GM23338 (cell line): ENCODE data around the gene SLC8B1. TPM values are rescaled to one million over a fixed set of nuclear protein-coding genes. Genes with fewer than 3 reads are reported as not detected.

Experiments used
- ATAC-seq: fragments of 200-7000 bp; cut with Tn5 transposase; 3 replicates; pipeline ENCODE4 v1.9.1; 2020
- DNase-seq: peaks from one replicate; pipeline ENCODE4 v3.0.0-alpha.2; 2015; ENCODE audit warnings: low spot score
- H2AFZ ChIP-seq: fragments of 200-600 bp; sonication (generic); 2 replicates; pipeline ENCODE4 v1.8.0; 2016; ENCODE audit warnings: antibody characterized with exemption, mild to moderate bottlenecking, moderate library complexity
- H3F3A ChIP-seq: fragments of 200-600 bp; sonication (generic); replicated peaks from 2 replicates; pipeline ENCODE4 v1.8.0; 2017; ENCODE audit warnings: antibody characterized with exemption, mixed run types, low read depth
- H3K27ac ChIP-seq: fragments of 200-600 bp; sonication (generic); 2 replicates; pipeline ENCODE4 v1.6.1; 2016; ENCODE audit warnings: low read depth
- H3K27me3 ChIP-seq: fragments of 200-600 bp; sonication (generic); 2 replicates; pipeline ENCODE4 v1.8.0; 2016; ENCODE audit warnings: mild to moderate bottlenecking, mixed run types, moderate library complexity; ENCODE audit not compliant: insufficient read depth
- H3K36me3 ChIP-seq: fragments of 200-600 bp; sonication (generic); 2 replicates; pipeline ENCODE4 v1.8.0; 2016; ENCODE audit warnings: mild to moderate bottlenecking; ENCODE audit not compliant: insufficient read depth
- H3K4me1 ChIP-seq: fragments of 200-600 bp; sonication (generic); 2 replicates; pipeline ENCODE4 v1.8.0; 2016; ENCODE audit warnings: mild to moderate bottlenecking, moderate library complexity; ENCODE audit not compliant: insufficient read depth
- H3K4me2 ChIP-seq: fragments of 200-600 bp; sonication (generic); 2 replicates; pipeline ENCODE4 v1.7.1; 2017; ENCODE audit warnings: mixed run types
- H3K4me3 ChIP-seq: fragments of 200-600 bp; sonication (generic); 2 replicates; pipeline ENCODE4 v1.6.1; 2016; ENCODE audit warnings: mixed run types
- H3K79me2 ChIP-seq: fragments of 200-600 bp; sonication (generic); replicated peaks from 2 replicates; pipeline ENCODE4 v1.8.0; 2017; ENCODE audit warnings: mild to moderate bottlenecking; ENCODE audit not compliant: insufficient read depth
- H3K9me2 ChIP-seq: fragments of 200-600 bp; sonication (generic); 2 replicates; pipeline ENCODE4 v1.8.0; 2017; ENCODE audit not compliant: insufficient read depth
- H4K20me1 ChIP-seq: fragments of 200-600 bp; sonication (generic); replicated peaks from 2 replicates; pipeline ENCODE4 v1.8.0; 2017; ENCODE audit warnings: mild to moderate bottlenecking; ENCODE audit not compliant: insufficient read depth
- H3K27ac Mint-ChIP-seq: 2 replicates; pipeline ENCODE4 v1.8.0; 2020; ENCODE audit warnings: inconsistent platforms, mild to moderate bottlenecking, moderate library complexity, mixed read lengths
- H3K27me3 Mint-ChIP-seq: 3 replicates; pipeline ENCODE4 v1.8.0; 2022; ENCODE audit warnings: low read depth, mild to moderate bottlenecking, moderate library complexity, mixed read lengths, inconsistent platforms; ENCODE audit not compliant: insufficient read depth, poor library complexity
- H3K36me3 Mint-ChIP-seq: 3 replicates; pipeline ENCODE4 v1.8.0; 2021; ENCODE audit warnings: low read depth, mild to moderate bottlenecking, inconsistent platforms, moderate library complexity, mixed read lengths
- H3K4me1 Mint-ChIP-seq: 3 replicates; pipeline ENCODE4 v1.8.0; 2020; ENCODE audit warnings: mild to moderate bottlenecking, inconsistent platforms, mixed read lengths
- H3K4me3 Mint-ChIP-seq: 3 replicates; pipeline ENCODE4 v1.8.0; 2021; ENCODE audit warnings: moderate library complexity, mild to moderate bottlenecking, inconsistent platforms, mixed read lengths
- H3K9me3 Mint-ChIP-seq: 3 replicates; pipeline ENCODE4 v1.8.0; 2020; ENCODE audit warnings: moderate library complexity, mild to moderate bottlenecking, inconsistent platforms, mixed read lengths
- CREB1 ChIP-seq: fragments of 250-450 bp; sonication (Bioruptor Pico); IDR thresholded peaks from 2 replicates; pipeline ENCODE4 v1.5.0; 2020; ENCODE audit warnings: low read depth, mild to moderate bottlenecking, moderate library complexity
- JUNB ChIP-seq: IDR thresholded peaks from one replicate; pipeline ENCODE4 v1.6.1; 2016; ENCODE audit warnings: antibody characterized with exemption; ENCODE audit not compliant: unreplicated experiment
- POLR2AphosphoS5 ChIP-seq: IDR thresholded peaks from 2 replicates; pipeline ENCODE4 v1.6.1; 2016; ENCODE audit warnings: antibody characterized with exemption, low read depth
- STAT1 ChIP-seq: IDR thresholded peaks from one replicate; pipeline ENCODE4 v1.6.1; 2016; ENCODE audit warnings: antibody characterized with exemption; ENCODE audit not compliant: unreplicated experiment
- ZNF114 ChIP-seq: fragments of 250-450 bp; sonication (Bioruptor Pico); IDR thresholded peaks from 2 replicates; pipeline ENCODE4 v1.5.0; 2020; ENCODE audit warnings: mild to moderate bottlenecking, moderate library complexity
- ZNF331 ChIP-seq: fragments of 250-450 bp; sonication (Bioruptor Pico); IDR thresholded peaks from 2 replicates; pipeline ENCODE4 v1.5.0; 2020; ENCODE audit warnings: low read depth, mild to moderate bottlenecking, moderate library complexity
- polyA plus RNA-seq: library from polyadenylated mRNA; unstranded; fragments of >200 nt; fragmentation: Nextera tagmentation; extraction: Ambion mirVana; gene quantifications from 2 replicates; pipeline ENCODE4 v1.2.1, GENCODE V29; 2016
- total RNA-seq: library from RNA; depleted of rRNA; stranded (reverse); fragments of >200 nt; shearing (Covaris generic); gene quantifications from 2 replicates; pipeline ENCODE4 v1.2.3, GENCODE V29; 2014
- TF ChIP-seq, protein P1 (sequence below): IDR thresholded peaks from one replicate; pipeline ENCODE4 v1.6.1; 2018; ENCODE audit warnings: antibody characterized with exemption; ENCODE audit not compliant: unreplicated experiment
- TF ChIP-seq, protein P2 (sequence below): fragments of 250-450 bp; sonication (Bioruptor Pico); IDR thresholded peaks from 2 replicates; pipeline ENCODE4 v1.5.0; 2020; ENCODE audit warnings: mild to moderate bottlenecking, moderate library complexity

Gene SLC8B1
- total and polyA plus RNA-seq, 2 experiments from 2014 or later: 6.0 to 8.9 TPM

DNA sequence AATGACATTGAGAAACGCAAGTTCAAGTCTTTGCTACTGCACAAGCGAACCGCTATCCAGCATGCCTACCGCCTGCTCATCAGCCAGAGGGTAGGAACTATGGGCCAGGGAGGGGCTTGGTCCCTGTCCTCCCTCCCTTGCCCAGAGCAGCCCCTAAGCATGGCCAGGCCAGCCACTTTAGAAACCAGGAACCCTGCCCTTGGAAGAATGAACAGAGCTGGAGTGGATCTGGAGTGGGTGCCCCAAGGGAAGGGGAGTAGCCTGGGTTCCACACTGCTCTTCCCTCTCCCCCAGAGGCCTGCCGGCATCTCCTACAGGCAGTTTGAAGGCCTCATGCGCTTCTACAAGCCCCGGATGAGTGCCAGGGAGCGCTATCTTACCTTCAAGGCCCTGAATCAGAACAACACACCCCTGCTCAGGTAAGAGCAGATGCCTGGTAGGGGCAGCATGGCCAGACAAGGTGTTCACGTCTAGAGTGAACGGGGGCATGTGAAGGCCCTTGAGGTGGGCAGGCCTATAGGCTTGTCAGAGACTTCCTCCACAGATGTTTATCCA is 57.9 kb downstream of the SLC8B1 start (continued):
- TF ChIP-seq, protein P1, sequence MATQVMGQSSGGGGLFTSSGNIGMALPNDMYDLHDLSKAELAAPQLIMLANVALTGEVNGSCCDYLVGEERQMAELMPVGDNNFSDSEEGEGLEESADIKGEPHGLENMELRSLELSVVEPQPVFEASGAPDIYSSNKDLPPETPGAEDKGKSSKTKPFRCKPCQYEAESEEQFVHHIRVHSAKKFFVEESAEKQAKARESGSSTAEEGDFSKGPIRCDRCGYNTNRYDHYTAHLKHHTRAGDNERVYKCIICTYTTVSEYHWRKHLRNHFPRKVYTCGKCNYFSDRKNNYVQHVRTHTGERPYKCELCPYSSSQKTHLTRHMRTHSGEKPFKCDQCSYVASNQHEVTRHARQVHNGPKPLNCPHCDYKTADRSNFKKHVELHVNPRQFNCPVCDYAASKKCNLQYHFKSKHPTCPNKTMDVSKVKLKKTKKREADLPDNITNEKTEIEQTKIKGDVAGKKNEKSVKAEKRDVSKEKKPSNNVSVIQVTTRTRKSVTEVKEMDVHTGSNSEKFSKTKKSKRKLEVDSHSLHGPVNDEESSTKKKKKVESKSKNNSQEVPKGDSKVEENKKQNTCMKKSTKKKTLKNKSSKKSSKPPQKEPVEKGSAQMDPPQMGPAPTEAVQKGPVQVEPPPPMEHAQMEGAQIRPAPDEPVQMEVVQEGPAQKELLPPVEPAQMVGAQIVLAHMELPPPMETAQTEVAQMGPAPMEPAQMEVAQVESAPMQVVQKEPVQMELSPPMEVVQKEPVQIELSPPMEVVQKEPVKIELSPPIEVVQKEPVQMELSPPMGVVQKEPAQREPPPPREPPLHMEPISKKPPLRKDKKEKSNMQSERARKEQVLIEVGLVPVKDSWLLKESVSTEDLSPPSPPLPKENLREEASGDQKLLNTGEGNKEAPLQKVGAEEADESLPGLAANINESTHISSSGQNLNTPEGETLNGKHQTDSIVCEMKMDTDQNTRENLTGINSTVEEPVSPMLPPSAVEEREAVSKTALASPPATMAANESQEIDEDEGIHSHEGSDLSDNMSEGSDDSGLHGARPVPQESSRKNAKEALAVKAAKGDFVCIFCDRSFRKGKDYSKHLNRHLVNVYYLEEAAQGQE: no peak
- TF ChIP-seq CREB1 (CRISPR knock-in tag): no peak
- no peak for TF ChIP-seq ZNF114 (CRISPR knock-in tag)

DNA sequence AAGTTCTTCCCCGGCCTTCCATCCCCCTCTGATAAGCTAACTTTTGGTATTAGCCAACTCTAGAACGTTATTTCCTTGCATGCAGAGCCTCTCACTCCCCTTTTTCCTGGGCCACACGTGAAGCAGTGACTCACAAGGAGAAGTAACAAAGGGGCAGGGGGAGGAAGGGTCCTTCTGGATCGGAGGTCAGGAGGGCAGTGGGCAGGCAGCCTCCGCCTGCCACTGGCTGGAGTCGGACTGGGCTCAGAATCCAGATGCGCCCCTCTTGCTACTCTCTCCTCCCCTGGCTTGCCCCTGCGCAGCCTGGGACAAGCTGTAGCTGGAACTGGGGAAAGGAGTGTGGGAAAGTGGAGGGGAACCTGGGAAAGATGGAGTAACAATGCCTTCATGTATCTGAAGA is 58.6 kb downstream of the SLC8B1 start:
- Mint-ChIP-seq H3K4me1 (peaks cover 9% of the 10 kb centered on the region), H3K36me3 (peaks cover 10% of the 10 kb centered on the region), H3K27me3 (peaks cover 6% of the 10 kb centered on the region), H3K27ac (0 out of 2 replicates have a peak overlapping the region, but pooled peaks have one; percentile 8), H3K9me3 (no peaks in the 10 kb centered on the region), H3K4me3 (no peak overlapping the region)
- Histone ChIP-seq H3K4me1 (no peaks in the 10 kb centered on the region), H3F3A (no peaks in the 10 kb centered on the region), H4K20me1 (no peaks in the 10 kb centered on the region), H3K27ac (no peak overlapping the region), H3K4me2 (no peak overlapping the region), H3K27me3 (no peaks in the 10 kb centered on the region), H3K9me2 (no peaks in the 10 kb centered on the region), H3K4me3 (no peak overlapping the region), H3K79me2 (no peaks in the 10 kb centered on the region), H2AFZ (no peak overlapping the region), H3K36me3 (no peaks in the 10 kb centered on the region)
- DNase-seq (no peak), ATAC-seq (no peak)
- no peak for TF ChIP-seq JUNB
- TF ChIP-seq STAT1: no peak
- TF ChIP-seq ZNF114 (CRISPR knock-in tag): no peak
- no peak for TF ChIP-seq ZNF331 (CRISPR knock-in tag)
- TF ChIP-seq POLR2AphosphoS5: no peak
- TF ChIP-seq, protein P2, sequence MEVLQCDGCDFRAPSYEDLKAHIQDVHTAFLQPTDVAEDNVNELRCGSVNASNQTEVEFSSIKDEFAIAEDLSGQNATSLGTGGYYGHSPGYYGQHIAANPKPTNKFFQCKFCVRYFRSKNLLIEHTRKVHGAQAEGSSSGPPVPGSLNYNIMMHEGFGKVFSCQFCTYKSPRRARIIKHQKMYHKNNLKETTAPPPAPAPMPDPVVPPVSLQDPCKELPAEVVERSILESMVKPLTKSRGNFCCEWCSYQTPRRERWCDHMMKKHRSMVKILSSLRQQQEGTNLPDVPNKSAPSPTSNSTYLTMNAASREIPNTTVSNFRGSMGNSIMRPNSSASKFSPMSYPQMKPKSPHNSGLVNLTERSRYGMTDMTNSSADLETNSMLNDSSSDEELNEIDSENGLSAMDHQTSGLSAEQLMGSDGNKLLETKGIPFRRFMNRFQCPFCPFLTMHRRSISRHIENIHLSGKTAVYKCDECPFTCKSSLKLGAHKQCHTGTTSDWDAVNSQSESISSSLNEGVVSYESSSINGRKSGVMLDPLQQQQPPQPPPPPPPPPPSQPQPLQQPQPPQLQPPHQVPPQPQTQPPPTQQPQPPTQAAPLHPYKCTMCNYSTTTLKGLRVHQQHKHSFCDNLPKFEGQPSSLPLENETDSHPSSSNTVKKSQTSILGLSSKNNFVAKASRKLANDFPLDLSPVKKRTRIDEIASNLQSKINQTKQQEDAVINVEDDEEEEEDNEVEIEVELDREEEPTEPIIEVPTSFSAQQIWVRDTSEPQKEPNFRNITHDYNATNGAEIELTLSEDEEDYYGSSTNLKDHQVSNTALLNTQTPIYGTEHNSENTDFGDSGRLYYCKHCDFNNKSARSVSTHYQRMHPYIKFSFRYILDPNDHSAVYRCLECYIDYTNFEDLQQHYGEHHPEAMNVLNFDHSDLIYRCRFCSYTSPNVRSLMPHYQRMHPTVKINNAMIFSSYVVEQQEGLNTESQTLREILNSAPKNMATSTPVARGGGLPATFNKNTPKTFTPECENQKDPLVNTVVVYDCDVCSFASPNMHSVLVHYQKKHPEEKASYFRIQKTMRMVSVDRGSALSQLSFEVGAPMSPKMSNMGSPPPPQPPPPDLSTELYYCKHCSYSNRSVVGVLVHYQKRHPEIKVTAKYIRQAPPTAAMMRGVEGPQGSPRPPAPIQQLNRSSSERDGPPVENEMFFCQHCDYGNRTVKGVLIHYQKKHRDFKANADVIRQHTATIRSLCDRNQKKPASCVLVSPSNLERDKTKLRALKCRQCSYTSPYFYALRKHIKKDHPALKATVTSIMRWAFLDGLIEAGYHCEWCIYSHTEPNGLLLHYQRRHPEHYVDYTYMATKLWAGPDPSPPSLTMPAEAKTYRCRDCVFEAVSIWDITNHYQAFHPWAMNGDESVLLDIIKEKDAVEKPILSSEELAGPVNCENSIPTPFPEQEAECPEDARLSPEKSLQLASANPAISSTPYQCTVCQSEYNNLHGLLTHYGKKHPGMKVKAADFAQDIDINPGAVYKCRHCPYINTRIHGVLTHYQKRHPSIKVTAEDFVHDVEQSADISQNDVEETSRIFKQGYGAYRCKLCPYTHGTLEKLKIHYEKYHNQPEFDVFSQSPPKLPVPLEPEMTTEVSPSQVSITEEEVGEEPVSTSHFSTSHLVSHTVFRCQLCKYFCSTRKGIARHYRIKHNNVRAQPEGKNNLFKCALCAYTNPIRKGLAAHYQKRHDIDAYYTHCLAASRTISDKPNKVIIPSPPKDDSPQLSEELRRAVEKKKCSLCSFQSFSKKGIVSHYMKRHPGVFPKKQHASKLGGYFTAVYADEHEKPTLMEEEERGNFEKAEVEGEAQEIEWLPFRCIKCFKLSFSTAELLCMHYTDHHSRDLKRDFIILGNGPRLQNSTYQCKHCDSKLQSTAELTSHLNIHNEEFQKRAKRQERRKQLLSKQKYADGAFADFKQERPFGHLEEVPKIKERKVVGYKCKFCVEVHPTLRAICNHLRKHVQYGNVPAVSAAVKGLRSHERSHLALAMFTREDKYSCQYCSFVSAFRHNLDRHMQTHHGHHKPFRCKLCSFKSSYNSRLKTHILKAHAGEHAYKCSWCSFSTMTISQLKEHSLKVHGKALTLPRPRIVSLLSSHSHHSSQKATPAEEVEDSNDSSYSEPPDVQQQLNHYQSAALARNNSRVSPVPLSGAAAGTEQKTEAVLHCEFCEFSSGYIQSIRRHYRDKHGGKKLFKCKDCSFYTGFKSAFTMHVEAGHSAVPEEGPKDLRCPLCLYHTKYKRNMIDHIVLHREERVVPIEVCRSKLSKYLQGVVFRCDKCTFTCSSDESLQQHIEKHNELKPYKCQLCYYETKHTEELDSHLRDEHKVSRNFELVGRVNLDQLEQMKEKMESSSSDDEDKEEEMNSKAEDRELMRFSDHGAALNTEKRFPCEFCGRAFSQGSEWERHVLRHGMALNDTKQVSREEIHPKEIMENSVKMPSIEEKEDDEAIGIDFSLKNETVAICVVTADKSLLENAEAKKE: no peak
- TF ChIP-seq, protein P1: no peak
